RWPE2 (cell line): ENCODE data around the gene IL26.

Experiments
- ATAC-seq: fragments of 200-7000 bp; cut with Tn5 transposase; 3 replicates; pipeline ENCODE4 v1.9.1; 2021; ENCODE audit warnings: low read depth
- DNase-seq: peaks from one replicate; pipeline ENCODE4 v3.0.0-alpha.2; 2020; ENCODE audit warnings: low spot score
- H3K27ac ChIP-seq: fragments of 450-650 bp; 2 replicates; pipeline ENCODE4 v1.5.1; 2017; ENCODE audit warnings: mild to moderate bottlenecking; ENCODE audit not compliant: poor library complexity, severe bottlenecking
- H3K27me3 ChIP-seq: fragments of 250-450 bp; sonication (Bioruptor Pico); 2 replicates; pipeline ENCODE4 v1.5.1; 2021; ENCODE audit warnings: mild to moderate bottlenecking, moderate library complexity; ENCODE audit not compliant: insufficient read depth, poor library complexity, severe bottlenecking
- H3K36me3 ChIP-seq: fragments of 250-450 bp; sonication (Bioruptor Pico); 2 replicates; pipeline ENCODE4 v1.5.1; 2020; ENCODE audit warnings: low read depth, mild to moderate bottlenecking, moderate library complexity
- H3K4me1 ChIP-seq: fragments of 250-450 bp; sonication (Bioruptor Pico); 2 replicates; pipeline ENCODE4 v1.5.1; 2021; ENCODE audit warnings: mild to moderate bottlenecking, moderate library complexity; ENCODE audit not compliant: insufficient read depth, poor library complexity, severe bottlenecking
- H3K4me3 ChIP-seq: fragments of 250-450 bp; sonication (Bioruptor Pico); 2 replicates; pipeline ENCODE4 v1.5.1; 2021; ENCODE audit warnings: mild to moderate bottlenecking, moderate library complexity; ENCODE audit not compliant: severe bottlenecking
- H3K9me3 ChIP-seq: fragments of 250-450 bp; sonication (Bioruptor Pico); 2 replicates; pipeline ENCODE4 v1.5.1; 2021; ENCODE audit warnings: mild to moderate bottlenecking, moderate library complexity; ENCODE audit not compliant: severe bottlenecking
- CTCF ChIP-seq: fragments of 450-650 bp; IDR thresholded peaks from one replicate; pipeline ENCODE4 v1.5.1; 2017; ENCODE audit warnings: mild to moderate bottlenecking, moderate library complexity; ENCODE audit not compliant: poor library complexity, severe bottlenecking

Gene IL26

DNA sequence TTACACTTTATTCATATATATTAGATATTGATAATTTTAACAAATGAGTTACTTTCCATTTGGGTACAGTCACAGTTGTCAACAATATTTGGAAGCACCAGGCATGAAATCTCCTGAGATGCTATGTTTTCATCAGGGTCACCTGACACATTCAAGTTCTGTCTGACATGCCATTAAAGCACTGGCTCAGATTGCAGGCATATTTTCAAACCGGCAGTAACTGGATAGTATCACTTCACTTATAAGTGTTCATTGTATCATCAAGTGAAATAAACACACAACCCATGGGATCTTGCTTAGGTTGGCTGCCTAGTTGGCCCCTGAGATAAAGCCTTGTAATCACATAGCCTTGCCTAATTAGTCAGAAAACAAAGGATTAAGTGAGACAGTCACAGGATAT lies 70.8 kb downstream of the IL26 start:
- H3K36me3 ChIP-seq, result no peaks in the 10 kb centered on the region
- DNase-seq (no peak), ATAC-seq (no peak)
- H3K4me3 ChIP-seq, result no peak overlapping the region
- H3K27me3 ChIP-seq, result no peaks in the 10 kb centered on the region
- H3K27ac ChIP-seq, result no peak overlapping the region
- no peaks in the 10 kb centered on the region for H3K4me1 ChIP-seq
- TF ChIP-seq CTCF, result no peak
- no peaks in the 10 kb centered on the region for H3K9me3 ChIP-seq
